ENCODE measurements around the gene PAM. TPM values are rescaled to one million over a fixed set of nuclear protein-coding genes. Genes with fewer than 3 reads are reported as not detected.

PAM gene
- polyA plus RNA-seq = 318 and 363 TPM in 2 replicates
- polyA minus RNA-seq = 342 and 369 TPM in 2 replicates

DNA sequence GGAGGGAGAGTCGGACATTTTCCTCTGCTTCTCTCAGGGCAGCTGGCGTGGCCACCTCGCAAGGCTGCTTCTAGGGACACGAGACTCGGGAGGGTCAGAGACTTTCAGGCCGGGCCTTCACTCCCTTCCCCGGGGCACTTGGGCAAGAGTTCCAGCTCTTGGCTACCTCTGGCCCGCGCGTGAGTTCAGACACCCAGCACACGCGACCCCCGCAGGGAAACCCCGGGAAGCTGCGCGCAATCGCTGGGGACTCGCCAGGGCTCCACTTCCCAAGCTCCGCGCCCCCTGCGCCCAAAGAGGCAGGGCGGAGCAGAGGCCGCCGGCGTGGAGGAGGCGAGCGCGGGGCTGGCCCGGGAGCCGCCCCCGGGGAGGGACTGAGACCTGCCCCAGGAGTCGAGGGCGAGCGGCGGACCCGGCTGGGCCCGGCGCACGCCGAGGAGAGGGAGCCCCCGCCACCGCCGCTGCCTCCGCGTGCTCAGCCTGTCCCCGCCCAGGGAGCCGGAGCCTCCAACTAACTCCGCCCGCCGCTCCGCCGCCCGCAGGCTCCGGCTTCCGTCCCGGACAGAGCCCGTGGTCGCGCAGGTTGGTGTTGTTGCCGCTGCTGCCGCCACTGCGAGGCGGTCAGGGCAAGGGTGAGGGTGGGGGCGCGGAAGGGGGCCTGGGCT is at the start of gene PAM:
PAM (plus strand) TSS at position 539 of the 665 bp plus-strand sequence. CDS start 110,891 bp downstream, outside the sequence.
- Histone ChIP-seq H3K27ac (ENCODE audit: low read length) (peak within 1 kb of the TSS; percentile 31), H3K27me3 (ENCODE audit: insufficient read depth, low read depth, low read length) (peaks cover 3% of the 10 kb centered on the region), H3F3A (ENCODE audit: insufficient read depth, low read length, poor library complexity, severe bottlenecking) (no peaks in the 10 kb centered on the region), H2AFZ (ENCODE audit: low read depth, low read length) (peak within 1 kb of the TSS; percentile 24), H4K20me1 (ENCODE audit: insufficient read depth) (no peaks in the 10 kb centered on the region), H3K9me3 (ENCODE audit: low read length) (no peaks in the 10 kb centered on the region), H3K9ac (ENCODE audit: low read length) (peak within 1 kb of the TSS; percentile 79), H3K9me2 (ENCODE audit: insufficient read depth, low read length) (no peaks in the 10 kb centered on the region), H3K79me2 (replicated peaks; ENCODE audit: insufficient read depth, low read length) (peaks cover 35% of the 10 kb centered on the region), H3K36me3 (ENCODE audit: insufficient read depth, low read length) (no peaks in the 10 kb centered on the region), H3K4me2 (ENCODE audit: low read length) (peak within 1 kb of the TSS; percentile 81), H3K4me3 (ENCODE audit: low read length) (peak within 1 kb of the TSS; percentile 80)
- TF ChIP-seq MXI1 (conservative IDR thresholded peaks at IDR 0.05; ENCODE audit: poor library complexity, severe bottlenecking) = peak; percentile 61
- no peak for TF ChIP-seq REST (IDR thresholded peaks at IDR 0.05; ENCODE audit: borderline replicate concordance)
- TF ChIP-seq TAF1 (IDR thresholded peaks at IDR 0.05; ENCODE audit: low read depth) = no peak
- TF ChIP-seq, protein P1, sequence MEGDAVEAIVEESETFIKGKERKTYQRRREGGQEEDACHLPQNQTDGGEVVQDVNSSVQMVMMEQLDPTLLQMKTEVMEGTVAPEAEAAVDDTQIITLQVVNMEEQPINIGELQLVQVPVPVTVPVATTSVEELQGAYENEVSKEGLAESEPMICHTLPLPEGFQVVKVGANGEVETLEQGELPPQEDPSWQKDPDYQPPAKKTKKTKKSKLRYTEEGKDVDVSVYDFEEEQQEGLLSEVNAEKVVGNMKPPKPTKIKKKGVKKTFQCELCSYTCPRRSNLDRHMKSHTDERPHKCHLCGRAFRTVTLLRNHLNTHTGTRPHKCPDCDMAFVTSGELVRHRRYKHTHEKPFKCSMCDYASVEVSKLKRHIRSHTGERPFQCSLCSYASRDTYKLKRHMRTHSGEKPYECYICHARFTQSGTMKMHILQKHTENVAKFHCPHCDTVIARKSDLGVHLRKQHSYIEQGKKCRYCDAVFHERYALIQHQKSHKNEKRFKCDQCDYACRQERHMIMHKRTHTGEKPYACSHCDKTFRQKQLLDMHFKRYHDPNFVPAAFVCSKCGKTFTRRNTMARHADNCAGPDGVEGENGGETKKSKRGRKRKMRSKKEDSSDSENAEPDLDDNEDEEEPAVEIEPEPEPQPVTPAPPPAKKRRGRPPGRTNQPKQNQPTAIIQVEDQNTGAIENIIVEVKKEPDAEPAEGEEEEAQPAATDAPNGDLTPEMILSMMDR (IDR thresholded peaks at IDR 0.05; ENCODE audit: poor library complexity, severe bottlenecking) = no peak
- no peak for TF ChIP-seq EP300 (conservative IDR thresholded peaks at IDR 0.05; ENCODE audit: poor library complexity, severe bottlenecking)
- no peak for TF ChIP-seq RAD21 (conservative IDR thresholded peaks at IDR 0.05)
- peak; percentile 30 for TF ChIP-seq POLR2AphosphoS5 (IDR thresholded peaks at IDR 0.05)
- TF ChIP-seq EZH2 (IDR thresholded peaks at IDR 0.05; ENCODE audit: borderline replicate concordance, insufficient read depth, low read length, poor library complexity, severe bottlenecking) = no peak
- peak; percentile 39 for TF ChIP-seq SMC3 (conservative IDR thresholded peaks at IDR 0.05; ENCODE audit: poor library complexity)

- Histone ChIP-seq H3K36me3 (ENCODE audit: insufficient read depth, low read length) (no peaks in the 10 kb centered on the region), H3K4me2 (ENCODE audit: low read length) (no peak overlapping the region), H3F3A (ENCODE audit: insufficient read depth, low read length, poor library complexity, severe bottlenecking) (no peaks in the 10 kb centered on the region), H2AFZ (ENCODE audit: low read depth, low read length) (no peak overlapping the region), H3K9me2 (ENCODE audit: insufficient read depth, low read length) (no peaks in the 10 kb centered on the region), H3K9me3 (ENCODE audit: low read length) (no peaks in the 10 kb centered on the region), H3K27me3 (ENCODE audit: insufficient read depth, low read depth, low read length) (no peaks in the 10 kb centered on the region), H3K4me3 (ENCODE audit: low read length) (no peak overlapping the region), H3K27ac (ENCODE audit: low read length) (no peak overlapping the region), H3K9ac (ENCODE audit: low read length) (no peak overlapping the region), H4K20me1 (ENCODE audit: insufficient read depth) (no peaks in the 10 kb centered on the region), H3K79me2 (replicated peaks; ENCODE audit: insufficient read depth, low read length) (no peaks in the 10 kb centered on the region)
- TF ChIP-seq REST (IDR thresholded peaks at IDR 0.05; ENCODE audit: borderline replicate concordance) (no peak), EZH2 (IDR thresholded peaks at IDR 0.05; ENCODE audit: borderline replicate concordance, insufficient read depth, low read length, poor library complexity, severe bottlenecking) (no peak), MXI1 (conservative IDR thresholded peaks at IDR 0.05; ENCODE audit: poor library complexity, severe bottlenecking) (no peak)
Measured at GRCh38 chr5:102711525-102712385, 43.4 kb upstream of the PAM start.

Data from neural cell (in vitro differentiated cells).